HepG2 (cell line): ENCODE data around the gene PAN2. TPM values are rescaled to one million over a fixed set of nuclear protein-coding genes. Genes with fewer than 3 reads are reported as not detected.

Experiments
- AFF4 ChIP-seq: sonication (generic); formaldehyde crosslinking; IDR thresholded peaks from 2 replicates; pipeline ENCODE4 v1.4.0; 2020; ENCODE audit warnings: missing genetic modification reagents
- ERF ChIP-seq: IDR thresholded peaks from 2 replicates; pipeline ENCODE4 v1.6.1; 2018; ENCODE audit warnings: missing biosample characterization, missing genetic modification reagents
- NCOR1 ChIP-seq: fragments of 200-600 bp; sonication (generic); IDR thresholded peaks from 2 replicates; pipeline ENCODE4 v1.7.0; 2017; ENCODE audit warnings: antibody characterized with exemption, low read length, borderline replicate concordance
- ZBTB2 ChIP-seq: sonication (generic); formaldehyde crosslinking; IDR thresholded peaks from 2 replicates; pipeline ENCODE4 v1.8.0; 2022; ENCODE audit warnings: low read depth, missing genetic modification reagents
- ZFAT ChIP-seq: sonication (generic); formaldehyde crosslinking; conservative IDR thresholded peaks from 2 replicates; pipeline ENCODE4 v1.8.1; 2023; ENCODE audit warnings: missing genetic modification reagents, inconsistent platforms
- ZFP36L1 ChIP-seq: sonication (generic); formaldehyde crosslinking; IDR thresholded peaks from 2 replicates; pipeline ENCODE4 v1.8.0; 2022; ENCODE audit warnings: mild to moderate bottlenecking, missing genetic modification reagents, moderate library complexity
- ZFX ChIP-seq: sonication (generic); formaldehyde crosslinking; IDR thresholded peaks from 2 replicates; pipeline ENCODE4 v1.4.0; 2020; ENCODE audit warnings: mild to moderate bottlenecking, low read depth, missing genetic modification reagents, moderate library complexity
- ZNF468 ChIP-seq: sonication (generic); formaldehyde crosslinking; IDR thresholded peaks from 2 replicates; pipeline ENCODE4 v1.8.0; 2022; ENCODE audit warnings: mild to moderate bottlenecking, moderate library complexity, missing genetic modification reagents
- ZNF7 ChIP-seq: IDR thresholded peaks from 2 replicates; pipeline ENCODE4 v1.6.1; 2016; ENCODE audit warnings: missing biosample characterization, missing genetic modification reagents
- polyA plus RNA-seq, 8 experiments: library from polyadenylated mRNA; depleted of rRNA in 3 of 8; stranded (reverse) in 7 of 8; unstranded in 1 of 8; fragments of >200 nt; fragmentation: Illumina TruSeq in 4 of 8; extraction: Trizol in 4 of 8; gene quantifications; 2 replicates each; pipeline versions ENCODE4 v1.2.1 to v1.2.3, GENCODE V29; 2011 to 2016; ENCODE audit warnings: low read depth in 4 of 8, missing spikeins in 1 of 8, mixed read lengths in 1 of 8; ENCODE audit not compliant: insufficient read depth in 1 of 8
- total RNA-seq, 5 experiments: library from RNA; depleted of rRNA; stranded (reverse); fragments of >200 nt; fragmentation: Illumina TruSeq; extraction: Trizol; gene quantifications; 2 replicates each; pipeline ENCODE4 v1.2.3, GENCODE V29; 2016; ENCODE audit warnings: low read depth in 1 of 5

PAN2 gene
- total and polyA plus RNA-seq, 2 of the 13 experiments (the other 11 are each of a cell fraction or from before 2014, with no cell fraction given) = 27.2 to 61.1 TPM

GRCh38 chr12:56361487-56362129, 27.8 kb upstream of the PAN2 start (continued):
- TF ChIP-seq ZFAT (CRISPR knock-in tag) = no peak
- no peak for TF ChIP-seq ZBTB2 (CRISPR knock-in tag)
- TF ChIP-seq ZFX (CRISPR knock-in tag) = peak; percentile 59
- TF ChIP-seq ZNF468 (CRISPR knock-in tag) = no peak
- TF ChIP-seq AFF4 = no peak
- no peak for TF ChIP-seq ZNF7 (CRISPR knock-in tag)
- TF ChIP-seq NCOR1 = no peak
- TF ChIP-seq ZFP36L1 (CRISPR knock-in tag) = no peak
- TF ChIP-seq ERF = no peak
